NCI-H2029 (cell line): ENCODE data around the gene ATP6V1E1.
"Not testable (repeated sequence)": the region's sequence is repeated elsewhere in the genome, so short reads cannot be mapped to it uniquely, and the experiment has no call there.

Experiments used
- DNase-seq: peaks from one replicate; lab custom pipeline; 2025; lab: John Stamatoyannopoulos, UW

The ATP6V1E1 gene

DNA sequence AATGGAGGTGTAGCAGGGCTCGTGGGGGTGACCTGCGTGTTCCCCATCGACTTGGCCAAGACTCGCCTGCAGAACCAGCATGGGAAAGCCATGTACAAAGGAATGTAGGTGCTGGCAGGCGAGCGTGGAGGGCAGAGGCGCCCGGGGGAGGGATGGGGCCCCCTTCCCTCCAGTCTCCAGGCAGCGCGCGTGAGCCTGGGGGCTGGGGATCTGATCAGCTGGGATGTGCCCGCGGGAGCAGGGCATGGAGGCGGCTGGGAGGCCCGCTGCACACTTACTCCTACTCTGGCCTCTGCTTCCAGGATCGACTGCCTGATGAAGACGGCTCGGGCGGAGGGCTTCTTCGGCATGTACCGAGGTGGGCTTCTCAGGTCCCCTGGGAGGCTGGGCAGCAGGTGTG is 47.5 kb downstream of the ATP6V1E1 start:
- DNase-seq, result no peak

DNA sequence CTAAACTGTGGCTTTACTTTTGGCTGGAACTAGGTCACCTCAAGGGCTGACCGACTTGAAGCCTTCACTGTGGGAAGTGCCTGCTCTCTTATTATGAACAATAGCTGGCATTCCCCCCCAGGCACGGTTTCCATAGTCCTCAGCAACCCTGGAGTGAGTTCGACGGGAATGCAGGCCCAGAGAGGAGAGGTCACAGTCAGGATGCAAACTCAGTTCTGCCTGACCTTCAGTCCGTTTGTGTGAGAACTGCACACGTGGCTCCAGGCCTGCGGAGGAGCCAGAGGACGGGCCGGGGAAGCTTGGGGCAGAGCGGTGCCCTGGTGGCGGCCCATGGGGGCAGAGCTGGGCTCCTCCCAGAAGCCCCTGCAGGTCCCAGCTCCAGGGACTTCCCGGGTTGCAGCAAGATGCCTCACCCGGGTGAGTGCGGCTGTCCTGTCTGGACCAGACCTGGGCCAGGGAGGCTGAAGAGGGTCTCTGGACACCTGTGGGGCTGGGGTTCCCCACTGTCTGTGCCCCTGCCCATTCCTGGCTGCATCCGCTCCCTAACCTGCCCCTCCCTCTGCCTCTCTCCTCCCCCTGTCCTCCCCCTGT is 48.0 kb downstream of the ATP6V1E1 start:
- no peak for DNase-seq

DNA sequence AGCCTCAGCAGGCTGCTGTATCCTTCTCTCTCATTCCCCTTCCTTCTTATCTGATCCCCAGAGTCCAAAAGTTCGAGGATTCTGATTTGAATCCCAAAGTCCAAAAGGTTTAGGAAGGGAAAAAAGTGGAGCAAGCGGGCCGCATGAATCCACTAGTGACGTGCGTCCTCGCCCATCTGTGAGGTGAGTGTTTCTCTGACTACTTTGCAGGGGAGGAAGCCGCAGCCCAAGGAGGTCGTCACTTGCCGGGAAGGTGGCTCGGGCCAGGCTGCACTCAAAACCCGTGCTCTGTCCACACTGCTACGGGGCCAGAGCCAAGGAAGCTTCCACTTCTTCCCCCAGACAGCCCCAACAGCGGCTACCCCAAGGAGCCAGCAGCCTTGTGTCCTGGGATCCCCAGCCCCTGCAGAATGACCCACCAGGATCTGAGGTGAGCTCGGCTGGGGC is 49.0 kb downstream of the ATP6V1E1 start:
- no peak for DNase-seq

DNA sequence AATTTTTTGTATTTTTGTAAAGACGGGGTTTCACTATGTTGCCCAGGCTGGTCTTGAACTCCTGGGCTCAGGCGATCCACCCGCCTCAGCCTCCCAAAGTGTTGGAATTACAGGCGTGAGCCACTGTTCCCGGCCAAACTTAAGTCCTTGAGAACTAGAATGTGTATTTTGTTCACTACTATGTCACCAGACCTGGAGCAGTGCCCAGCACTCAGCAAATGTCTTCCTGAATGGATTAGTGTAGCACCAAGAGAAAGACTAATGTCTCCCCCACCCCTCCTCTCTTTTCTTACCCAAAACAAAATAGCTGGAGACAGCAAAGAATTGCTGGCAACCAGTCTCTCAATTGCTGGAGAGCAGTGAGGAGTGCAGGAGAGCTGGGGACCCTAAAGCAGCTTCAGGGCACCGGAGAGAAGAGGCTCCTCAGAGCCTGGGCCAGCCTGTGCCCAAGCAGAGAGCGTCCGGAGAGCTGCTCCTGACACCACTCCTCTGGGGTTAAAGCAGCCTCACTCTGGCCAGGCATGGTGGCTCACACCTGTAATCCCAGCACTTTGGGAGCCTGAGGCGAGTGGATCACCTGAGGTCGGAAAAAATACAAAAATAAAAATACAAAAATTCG is 50.3 kb downstream of the ATP6V1E1 start:
- DNase-seq, result peak; percentile 31

DNA sequence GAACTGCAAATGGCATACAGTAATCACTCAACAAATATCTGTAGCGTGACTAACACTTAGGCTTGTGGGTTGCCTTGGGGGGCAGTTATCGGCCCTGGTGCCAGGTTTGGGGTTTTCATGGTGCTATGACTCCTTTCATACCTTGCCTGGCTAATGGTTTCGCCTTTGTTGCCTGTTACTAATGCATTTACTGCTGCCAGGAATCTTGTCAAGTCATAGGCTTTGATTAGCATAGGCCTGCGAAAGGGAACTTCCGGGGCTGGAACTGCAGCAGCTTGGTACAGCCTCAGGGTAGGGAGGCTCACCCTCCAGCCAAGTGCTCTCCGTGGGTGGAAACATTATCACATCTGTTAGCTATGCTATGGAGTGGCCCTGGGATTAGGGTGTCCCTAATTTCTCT is 52.1 kb downstream of the ATP6V1E1 start:
- DNase-seq, result no peak

DNA sequence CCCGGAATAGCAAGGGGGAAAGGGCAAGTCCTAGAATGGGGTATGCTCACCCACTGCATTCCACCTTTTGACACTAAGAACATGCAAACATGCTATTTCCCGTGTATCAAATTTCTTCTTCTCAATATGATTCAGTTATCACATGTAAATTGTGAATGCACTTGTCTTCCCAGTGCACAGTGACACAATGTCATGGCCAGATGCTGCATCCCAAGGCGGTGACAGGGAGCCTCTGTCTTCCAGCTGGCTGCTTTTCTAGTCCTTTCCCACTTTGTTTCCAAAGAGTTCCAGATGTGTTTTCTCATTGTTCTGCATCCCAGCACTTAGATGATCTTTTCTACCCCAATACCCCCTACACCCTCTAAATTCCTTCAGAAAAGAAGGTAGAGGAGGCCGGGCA is 52.9 kb downstream of the ATP6V1E1 start:
- DNase-seq, result no peak

DNA sequence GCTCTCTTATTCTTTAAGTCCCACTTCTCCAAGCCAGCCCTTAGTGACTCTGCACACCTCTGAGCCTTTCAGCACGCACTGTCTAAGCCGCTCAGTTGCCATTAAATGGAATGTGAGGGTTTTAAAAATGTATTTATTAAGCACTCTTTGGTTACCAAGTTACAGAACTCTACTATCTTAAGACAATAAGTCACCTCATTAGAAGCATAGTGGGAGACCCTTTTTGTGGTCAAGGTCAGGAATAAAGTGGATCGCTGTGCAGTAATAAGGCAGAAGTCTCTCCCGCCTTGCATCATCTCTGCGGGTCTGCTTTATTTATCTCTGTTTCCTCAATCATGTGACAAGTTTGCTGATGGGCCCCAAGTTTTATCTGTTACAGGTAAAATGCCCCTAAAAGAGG is 53.4 kb downstream of the ATP6V1E1 start:
- DNase-seq, result no peak

DNA sequence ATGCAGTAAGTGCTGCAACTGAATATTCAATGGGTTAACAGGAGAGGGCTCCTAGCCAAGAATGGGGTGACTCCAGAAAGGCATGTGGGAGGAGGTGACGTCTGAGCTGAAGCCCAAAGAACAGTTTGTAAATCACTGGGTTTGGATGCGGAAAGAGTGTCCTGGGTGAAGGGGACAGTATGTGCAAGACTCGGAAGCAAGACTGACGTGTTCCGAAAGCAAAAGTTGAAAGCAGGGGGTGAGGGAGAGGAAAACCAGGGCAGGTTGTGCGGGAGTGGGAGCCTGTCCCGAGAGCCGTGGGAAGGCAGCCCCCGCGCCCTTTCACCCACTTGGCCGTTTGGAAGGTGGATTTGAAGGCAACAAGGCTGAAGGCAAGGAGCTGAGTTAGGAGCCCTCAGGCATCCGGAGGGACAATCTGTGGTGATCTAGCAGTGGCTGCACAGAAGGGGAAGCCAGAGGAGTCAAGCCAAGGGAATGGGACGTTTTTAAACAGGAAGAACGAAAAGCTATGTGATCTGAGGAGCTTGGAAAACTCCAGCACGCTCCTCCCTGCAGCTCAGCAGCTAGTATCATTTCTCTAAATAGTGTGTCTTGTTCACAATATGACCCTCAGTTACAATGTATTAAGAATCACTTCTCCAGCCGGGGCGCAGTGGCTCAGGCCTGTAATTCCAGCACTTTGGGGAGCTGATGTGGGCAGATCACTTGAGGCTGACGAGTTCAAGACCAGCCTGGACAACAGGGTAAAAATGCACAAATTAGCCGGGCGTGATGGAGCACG is 57.5 kb downstream of the ATP6V1E1 start:
- DNase-seq, result no peak

DNA sequence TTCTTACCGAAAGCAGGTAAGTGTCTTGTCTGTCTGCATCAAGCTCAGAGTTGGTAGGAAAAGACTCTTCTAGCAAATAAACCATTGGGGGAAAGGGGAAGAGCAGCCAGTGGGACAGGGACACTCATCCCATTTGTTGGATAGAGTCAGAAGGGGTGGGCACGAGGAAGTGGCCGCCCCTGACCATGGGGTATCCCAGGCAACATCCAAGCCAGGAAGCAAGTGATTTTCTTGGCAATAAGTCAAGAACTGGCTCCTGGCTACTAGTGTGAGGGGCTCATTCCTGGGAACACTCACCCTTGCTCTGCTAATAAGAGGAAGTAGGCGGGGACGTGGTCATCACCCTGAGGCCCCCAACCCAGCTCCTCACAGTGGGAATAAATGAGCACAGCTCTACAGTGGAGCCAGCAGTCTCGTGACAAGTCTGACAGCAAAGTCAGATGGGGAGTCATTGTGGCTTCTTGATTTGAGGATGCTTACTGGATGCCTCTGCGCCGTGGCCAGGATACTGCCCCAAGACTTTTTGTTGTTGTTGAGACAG is 58.5 kb downstream of the ATP6V1E1 start:
- peak; percentile 16 for DNase-seq

DNA sequence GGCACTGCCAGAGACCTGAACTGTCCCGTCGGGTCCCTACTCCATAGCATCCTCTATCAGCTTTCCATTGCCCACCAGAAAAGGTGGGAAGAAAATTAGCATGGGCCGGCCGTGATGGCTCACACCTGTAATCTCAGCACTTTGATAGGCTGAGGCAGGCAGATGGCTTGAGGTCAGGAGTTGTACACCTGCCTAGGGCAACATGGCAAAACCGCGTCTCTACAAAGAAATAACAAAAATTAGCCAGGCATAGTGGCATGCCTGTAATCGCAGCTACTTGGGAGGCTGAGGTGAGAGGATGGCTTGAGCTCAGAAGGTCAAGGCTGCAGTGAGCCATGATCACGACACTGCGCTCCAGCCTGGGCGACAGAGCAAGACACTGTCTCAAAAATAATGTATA is 61.8 kb downstream of the ATP6V1E1 start:
- no peak for DNase-seq

DNA sequence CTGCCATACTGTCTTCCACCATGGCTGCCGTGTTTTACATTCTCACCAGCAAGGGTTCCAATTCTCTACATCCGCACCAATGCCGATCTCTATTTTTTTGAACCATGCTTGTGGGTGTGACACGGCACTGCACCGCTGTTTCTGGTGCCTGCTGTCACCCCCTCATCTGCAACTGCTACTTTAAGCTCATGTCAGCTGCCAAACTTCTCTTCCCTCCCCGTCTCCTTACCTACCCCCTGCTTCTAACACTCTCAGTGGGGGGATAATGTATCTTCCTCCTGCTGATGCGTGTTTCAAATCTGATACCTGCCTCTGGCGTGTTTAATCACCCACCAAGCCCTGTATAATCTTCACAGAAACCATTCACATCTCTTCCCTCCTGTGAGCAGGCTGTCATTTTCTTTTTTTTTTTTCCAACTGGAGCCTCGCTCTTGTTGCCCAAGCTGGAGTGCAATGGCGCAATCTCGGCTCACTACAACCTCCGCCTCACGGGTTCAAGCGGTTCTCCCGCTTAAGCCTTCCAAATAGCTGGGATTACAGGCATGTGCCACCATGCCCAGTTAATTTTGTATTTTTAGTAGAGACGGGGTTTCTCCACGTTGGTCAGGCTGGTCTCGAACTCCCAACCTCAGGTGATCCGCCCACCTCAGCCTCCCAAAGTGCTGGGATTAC is 62.4 kb downstream of the ATP6V1E1 start:
- DNase-seq, result not testable (repeated sequence)

DNA sequence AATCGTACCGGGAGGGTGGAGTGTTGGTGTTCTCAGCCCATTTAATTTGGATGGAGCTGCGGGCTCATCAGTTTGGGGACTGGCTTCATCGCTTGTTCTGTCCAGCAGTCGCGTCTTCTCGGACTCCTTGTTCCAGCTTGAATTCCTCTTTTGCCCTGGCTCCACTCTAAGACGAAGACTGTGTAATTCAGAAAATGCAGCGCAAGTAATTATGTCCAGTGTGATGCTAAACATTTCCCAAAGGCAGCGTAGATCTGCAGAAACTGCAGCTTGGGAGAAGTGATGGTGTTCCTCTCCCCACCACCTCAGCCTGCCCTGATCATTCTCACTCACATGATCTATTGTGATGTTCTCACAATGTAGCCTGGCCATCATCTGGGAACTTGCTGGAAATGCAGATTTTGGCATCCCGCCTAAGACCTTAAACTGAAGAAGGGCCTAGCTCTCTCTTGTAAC is 64.6 kb downstream of the ATP6V1E1 start:
- DNase-seq, result no peak

DNA sequence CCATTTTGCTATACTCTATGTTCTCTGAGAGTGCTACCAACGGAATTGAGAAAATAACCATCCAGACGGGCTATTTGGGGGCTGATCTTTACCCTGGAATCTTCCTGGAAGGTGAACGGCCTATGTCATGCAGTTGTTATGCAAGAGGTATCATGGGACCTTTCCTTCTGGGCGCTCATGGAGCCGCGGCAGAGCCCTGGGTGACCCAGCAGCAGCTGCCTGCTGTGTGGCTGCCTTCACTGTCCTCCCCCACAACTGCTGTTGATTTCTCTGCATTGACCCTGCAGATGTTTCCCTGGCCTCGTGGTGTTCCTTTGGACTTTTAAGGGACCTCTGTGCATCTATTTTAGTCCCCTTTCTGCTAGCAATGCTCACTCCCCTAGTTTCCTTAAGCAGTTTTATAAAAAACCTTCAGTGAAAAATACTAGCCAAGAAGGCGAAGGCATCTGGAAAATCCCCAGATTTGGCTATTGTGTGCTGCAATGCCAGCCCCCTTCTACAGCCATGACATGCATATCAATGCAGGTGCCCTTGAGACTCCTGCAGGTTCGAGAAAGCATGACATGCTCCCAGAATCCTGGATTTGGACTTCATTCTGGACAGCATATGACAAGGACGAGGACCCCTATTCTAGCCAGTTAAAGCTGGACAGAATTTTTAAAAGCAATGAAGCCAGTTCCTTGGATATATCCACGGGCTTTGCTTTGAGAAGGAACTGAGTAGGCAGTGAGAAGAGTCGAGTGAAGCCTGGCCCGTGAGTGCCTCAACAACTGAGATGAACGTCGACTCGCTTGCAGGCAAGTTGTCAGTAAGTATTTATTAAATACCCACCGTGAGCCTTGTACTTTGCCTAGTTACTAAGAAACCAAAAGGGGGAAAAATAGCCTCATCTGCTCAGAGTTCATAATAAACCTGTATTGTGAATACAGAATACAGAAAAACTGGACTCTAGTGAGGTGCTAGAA is 65.4 kb downstream of the ATP6V1E1 start, which contains the start of gene SLC25A18:
Gene SLC25A18, plus strand, starts transcription at position 593 of the 965 bp plus-strand sequence. CDS start 16,447 bp downstream, outside the sequence.
- DNase-seq, result no peak

DNA sequence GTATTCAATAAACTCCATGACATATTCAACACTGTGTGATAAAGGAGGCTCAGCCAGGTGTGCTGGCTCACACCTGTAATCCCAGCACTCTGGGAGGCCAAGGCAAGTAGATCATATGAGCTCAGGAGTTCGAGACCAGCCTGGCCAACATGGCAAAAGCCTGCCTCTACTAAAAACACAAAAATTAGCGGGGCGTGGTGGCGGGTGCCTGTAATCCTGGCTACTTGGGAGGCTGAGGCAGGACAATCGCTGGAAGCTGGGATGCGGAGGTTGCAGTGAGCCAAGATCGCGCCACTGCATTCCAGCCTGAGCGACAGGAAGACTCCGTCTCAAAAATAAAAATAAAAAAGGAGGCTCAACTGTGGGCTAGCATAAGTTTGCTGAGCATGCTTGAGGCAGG is 69.4 kb downstream of the ATP6V1E1 start:
- DNase-seq, result no peak

DNA sequence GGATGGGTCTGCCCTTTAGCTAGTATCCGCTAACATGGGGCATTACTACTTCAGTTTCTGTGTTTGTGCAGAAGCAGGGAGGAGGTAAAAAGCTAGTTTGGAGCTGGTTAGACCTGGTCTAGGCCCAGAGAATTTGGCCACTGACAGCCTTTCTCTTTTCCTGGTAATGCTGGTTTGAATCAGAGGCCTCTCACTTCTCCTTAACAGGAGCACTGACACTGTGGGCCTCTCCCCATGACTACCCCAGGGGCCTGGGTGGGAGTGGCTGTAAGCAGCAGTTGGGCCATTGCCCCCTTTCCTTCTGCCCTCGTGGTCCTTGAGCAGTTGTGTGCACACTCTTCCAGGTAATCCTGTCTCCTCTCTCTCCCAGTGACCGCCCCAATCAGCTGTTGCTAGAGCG is 73.7 kb downstream of the ATP6V1E1 start:
- DNase-seq, result no peak

DNA sequence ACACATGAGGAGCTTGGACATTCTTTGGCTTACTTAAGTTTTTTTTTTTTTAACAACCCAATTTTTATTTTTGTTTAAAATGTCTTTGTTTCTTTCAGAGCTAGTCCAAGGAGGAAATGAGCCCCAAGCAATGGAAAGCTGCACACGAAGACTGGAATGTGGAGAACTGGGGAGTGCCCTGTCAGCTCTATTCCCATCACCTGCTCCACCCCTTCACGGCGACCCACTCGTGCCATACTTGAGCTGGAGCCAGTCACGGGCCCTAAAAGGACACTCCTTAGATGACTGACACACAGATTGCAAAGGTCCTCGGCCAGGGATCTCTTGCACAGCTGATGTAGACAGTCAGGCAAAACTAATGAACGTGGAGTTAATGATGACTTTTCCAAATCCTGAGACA is 75.8 kb downstream of the ATP6V1E1 start:
- DNase-seq, result no peak

DNA sequence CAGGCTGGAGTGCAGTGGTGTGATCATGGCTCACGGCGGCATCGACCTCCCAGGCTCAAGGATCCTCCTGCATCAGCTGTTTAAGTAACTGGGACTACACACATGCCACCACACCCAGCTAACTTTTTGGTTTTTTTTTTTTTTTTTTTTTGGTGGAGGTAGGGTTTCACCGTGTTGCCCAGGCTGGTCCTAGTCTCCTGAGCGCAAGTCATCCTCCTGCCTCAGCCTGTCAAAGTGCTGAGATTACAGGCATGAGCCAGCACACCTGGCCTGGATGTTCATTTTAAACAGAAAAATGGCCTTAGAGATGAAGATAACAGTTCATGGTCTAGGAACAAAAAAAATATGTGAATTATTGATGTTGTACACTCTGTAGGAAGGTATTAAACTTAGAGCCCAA is 78.9 kb downstream of the ATP6V1E1 start:
- DNase-seq, result no peak

DNA sequence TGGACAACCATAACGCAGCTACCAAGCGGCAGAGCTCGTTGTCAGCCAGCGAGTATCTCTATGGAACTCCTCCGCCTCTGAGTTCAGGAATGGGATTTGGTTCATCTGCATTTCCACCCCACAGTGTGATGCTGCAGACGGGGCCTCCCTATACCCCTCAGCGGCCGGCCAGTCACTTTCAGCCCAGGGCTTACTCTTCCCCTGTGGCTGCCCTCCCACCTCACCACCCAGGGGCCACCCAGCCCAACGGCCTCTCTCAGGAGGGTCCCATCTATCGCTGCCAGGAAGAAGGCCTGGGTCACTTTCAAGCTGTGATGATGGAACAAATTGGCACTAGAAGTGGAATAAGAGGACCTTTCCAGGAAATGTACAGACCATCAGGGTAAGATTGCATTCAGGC is 79.4 kb downstream of the ATP6V1E1 start:
- no peak for DNase-seq

DNA sequence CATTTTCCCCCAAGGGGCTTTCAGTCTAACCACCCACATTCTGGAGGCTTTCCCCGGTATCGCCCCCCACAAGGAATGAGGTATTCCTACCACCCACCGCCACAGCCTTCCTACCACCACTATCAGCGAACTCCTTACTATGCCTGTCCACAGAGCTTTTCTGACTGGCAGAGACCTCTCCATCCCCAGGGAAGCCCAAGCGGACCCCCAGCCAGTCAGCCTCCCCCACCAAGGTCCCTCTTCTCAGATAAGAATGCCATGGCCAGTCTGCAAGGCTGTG is 79.9 kb downstream of the ATP6V1E1 start:
- DNase-seq, result no peak

DNA sequence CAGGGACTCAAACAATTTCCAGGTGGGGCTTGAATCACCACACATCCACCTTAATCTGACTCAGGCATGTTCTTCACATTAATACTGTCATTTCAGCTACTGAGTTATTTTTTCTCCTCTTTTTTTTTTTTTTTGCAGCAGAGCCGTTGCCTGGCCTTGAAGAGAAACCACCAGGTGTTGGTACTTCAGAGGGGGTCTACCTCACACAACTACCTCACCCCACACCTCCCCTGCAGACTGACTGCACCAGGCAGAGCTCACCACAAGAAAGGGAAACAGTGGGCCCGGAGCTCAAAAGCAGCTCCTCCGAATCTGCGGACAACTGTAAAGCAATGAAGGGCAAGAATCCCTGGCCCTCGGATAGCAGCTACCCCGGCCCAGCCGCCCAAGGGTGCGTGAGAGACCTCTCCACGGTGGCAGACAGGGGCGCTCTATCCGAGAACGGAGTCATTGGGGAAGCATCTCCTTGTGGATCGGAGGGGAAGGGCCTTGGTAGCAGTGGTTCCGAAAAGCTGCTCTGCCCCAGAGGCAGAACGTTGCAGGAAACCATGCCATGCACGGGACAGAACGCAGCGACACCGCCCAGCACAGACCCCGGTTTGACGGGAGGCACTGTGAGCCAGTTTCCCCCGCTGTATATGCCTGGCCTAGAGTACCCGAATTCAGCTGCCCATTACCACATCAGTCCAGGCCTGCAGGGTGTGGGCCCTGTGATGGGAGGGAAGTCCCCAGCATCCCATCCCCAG is 80.4 kb downstream of the ATP6V1E1 start:
- DNase-seq, result no peak

DNA sequence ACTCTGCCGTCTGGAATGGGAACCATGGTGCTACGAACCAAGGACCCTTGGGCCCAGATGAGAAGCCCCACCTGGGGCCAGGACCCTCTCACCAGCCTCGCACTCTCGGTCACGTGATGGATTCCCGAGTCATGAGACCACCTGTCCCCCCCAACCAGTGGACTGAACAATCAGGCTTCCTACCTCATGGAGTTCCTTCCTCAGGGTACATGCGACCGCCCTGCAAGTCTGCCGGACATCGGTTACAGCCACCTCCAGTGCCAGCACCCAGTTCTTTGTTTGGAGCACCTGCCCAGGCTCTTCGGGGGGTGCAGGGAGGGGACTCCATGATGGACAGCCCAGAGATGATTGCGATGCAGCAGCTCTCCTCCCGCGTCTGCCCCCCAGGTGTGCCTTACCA is 86.1 kb downstream of the ATP6V1E1 start:
- DNase-seq, result no peak
